NCI-H2029 (cell line): ENCODE results near the gene LDB2.

Source experiments
- DNase-seq: peaks from one replicate; lab custom pipeline; 2025; lab: John Stamatoyannopoulos, UW

Gene LDB2

GRCh38 chr4:16721613-16722291 is 176.7 kb downstream of the LDB2 start:
- no peak for DNase-seq

- no peak for DNase-seq
Observed at GRCh38 chr4:16720761-16721160, 177.7 kb downstream of the LDB2 start.

- DNase-seq = no peak
Observed at GRCh38 chr4:16717266-16717970, 181.0 kb downstream of the LDB2 start.

GRCh38 chr4:16715482-16715881 is 183.0 kb downstream of the LDB2 start:
- DNase-seq = no peak

GRCh38 chr4:16714191-16714590 is 184.3 kb downstream of the LDB2 start:
- no peak for DNase-seq

GRCh38 chr4:16713696-16714095 is 184.7 kb downstream of the LDB2 start:
- no peak for DNase-seq

GRCh38 chr4:16713271-16713670 is 185.2 kb downstream of the LDB2 start:
- no peak for DNase-seq

- no peak for DNase-seq
Observed at GRCh38 chr4:16710198-16710597, 188.2 kb downstream of the LDB2 start.

GRCh38 chr4:16707874-16708273 is 190.6 kb downstream of the LDB2 start:
- DNase-seq = no peak

- no peak for DNase-seq
Observed at GRCh38 chr4:16706251-16706650, 192.2 kb downstream of the LDB2 start.

GRCh38 chr4:16705341-16705740 is 193.1 kb downstream of the LDB2 start:
- DNase-seq = no peak

GRCh38 chr4:16704489-16704888 is 194.0 kb downstream of the LDB2 start:
- no peak for DNase-seq

GRCh38 chr4:16695896-16696295 is 202.5 kb downstream of the LDB2 start:
- DNase-seq = no peak

- DNase-seq = no peak
Observed at GRCh38 chr4:16694884-16695276, 203.6 kb downstream of the LDB2 start.

- DNase-seq = no peak
Observed at GRCh38 chr4:16694173-16694883, 204.1 kb downstream of the LDB2 start.

GRCh38 chr4:16693641-16694040 is 204.8 kb downstream of the LDB2 start:
- no peak for DNase-seq

GRCh38 chr4:16692961-16693506 is 205.4 kb downstream of the LDB2 start:
- no peak for DNase-seq

- DNase-seq = no peak
Observed at GRCh38 chr4:16692524-16692923, 205.9 kb downstream of the LDB2 start.

GRCh38 chr4:16692046-16692445 is 206.4 kb downstream of the LDB2 start:
- no peak for DNase-seq

GRCh38 chr4:16691450-16691849 is 207.0 kb downstream of the LDB2 start:
- no peak for DNase-seq

GRCh38 chr4:16687845-16688244 is 210.6 kb downstream of the LDB2 start:
- no peak for DNase-seq

GRCh38 chr4:16687011-16687410 is 211.4 kb downstream of the LDB2 start:
- DNase-seq = no peak

- no peak for DNase-seq
Observed at GRCh38 chr4:16686195-16686594, 212.2 kb downstream of the LDB2 start.
